A673 (cell line): ENCODE measurements around the gene ACMSD.

Source experiments
- CTCF ChIP-seq: fragments of 300-800, 200-600 bp; sonication (generic); conservative IDR thresholded peaks from 2 replicates; pipeline ENCODE4 v1.5.1; 2017; ENCODE audit warnings: low read depth, mild to moderate bottlenecking, antibody characterized with exemption, low read length, moderate library complexity, mixed read lengths
- EZH2 ChIP-seq: fragments of 200-600 bp; sonication (generic); IDR thresholded peaks from 2 replicates; pipeline ENCODE4 v1.6.1; 2017; ENCODE audit warnings: borderline replicate concordance, low read depth, mild to moderate bottlenecking, mixed read lengths, antibody characterized with exemption, low read length; ENCODE audit not compliant: poor library complexity, severe bottlenecking

GRCh38 chr2:134912361-134912760 is 73.9 kb downstream of the ACMSD start:
- TF ChIP-seq CTCF (no peak), EZH2 (no peak)
